VCaP (cell line): ENCODE measurements around the gene SLCO3A1.
A peak's percentile ranks its signal among the peaks of the same experiment; 100 is the strongest.

Source experiments
- H3K27ac ChIP-seq: fragments of 450-650 bp; 2 replicates; pipeline ENCODE4 v1.5.1; 2017
- TF ChIP-seq, protein P1 (sequence below): fragments of 450-650 bp; conservative IDR thresholded peaks from 2 replicates; pipeline ENCODE4 v1.5.1; 2017; ENCODE audit warnings: mild to moderate bottlenecking, moderate library complexity

The SLCO3A1 gene

DNA sequence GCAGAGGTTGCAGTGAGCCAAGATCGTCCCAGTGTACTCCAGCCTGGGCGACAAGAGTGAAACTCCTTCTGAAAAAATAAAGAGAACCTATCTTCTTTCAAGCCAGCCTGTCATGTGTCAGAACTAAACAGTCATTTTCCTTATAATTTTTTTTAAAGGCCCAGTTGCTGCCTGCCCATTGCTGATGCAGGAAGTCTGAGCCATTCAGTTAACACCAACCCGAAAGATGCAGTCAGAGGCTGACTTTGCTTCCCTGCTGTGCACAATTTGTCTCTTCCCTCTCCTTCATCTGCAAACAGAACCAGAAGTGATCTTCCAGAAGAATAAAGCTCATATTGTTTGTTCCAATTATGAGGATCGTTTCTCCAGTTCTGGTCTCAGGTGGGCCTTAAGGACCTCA lies 220.6 kb downstream of the SLCO3A1 start:
- TF ChIP-seq, protein P1, sequence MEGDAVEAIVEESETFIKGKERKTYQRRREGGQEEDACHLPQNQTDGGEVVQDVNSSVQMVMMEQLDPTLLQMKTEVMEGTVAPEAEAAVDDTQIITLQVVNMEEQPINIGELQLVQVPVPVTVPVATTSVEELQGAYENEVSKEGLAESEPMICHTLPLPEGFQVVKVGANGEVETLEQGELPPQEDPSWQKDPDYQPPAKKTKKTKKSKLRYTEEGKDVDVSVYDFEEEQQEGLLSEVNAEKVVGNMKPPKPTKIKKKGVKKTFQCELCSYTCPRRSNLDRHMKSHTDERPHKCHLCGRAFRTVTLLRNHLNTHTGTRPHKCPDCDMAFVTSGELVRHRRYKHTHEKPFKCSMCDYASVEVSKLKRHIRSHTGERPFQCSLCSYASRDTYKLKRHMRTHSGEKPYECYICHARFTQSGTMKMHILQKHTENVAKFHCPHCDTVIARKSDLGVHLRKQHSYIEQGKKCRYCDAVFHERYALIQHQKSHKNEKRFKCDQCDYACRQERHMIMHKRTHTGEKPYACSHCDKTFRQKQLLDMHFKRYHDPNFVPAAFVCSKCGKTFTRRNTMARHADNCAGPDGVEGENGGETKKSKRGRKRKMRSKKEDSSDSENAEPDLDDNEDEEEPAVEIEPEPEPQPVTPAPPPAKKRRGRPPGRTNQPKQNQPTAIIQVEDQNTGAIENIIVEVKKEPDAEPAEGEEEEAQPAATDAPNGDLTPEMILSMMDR: no peak
- no peak overlapping the region for H3K27ac ChIP-seq

DNA sequence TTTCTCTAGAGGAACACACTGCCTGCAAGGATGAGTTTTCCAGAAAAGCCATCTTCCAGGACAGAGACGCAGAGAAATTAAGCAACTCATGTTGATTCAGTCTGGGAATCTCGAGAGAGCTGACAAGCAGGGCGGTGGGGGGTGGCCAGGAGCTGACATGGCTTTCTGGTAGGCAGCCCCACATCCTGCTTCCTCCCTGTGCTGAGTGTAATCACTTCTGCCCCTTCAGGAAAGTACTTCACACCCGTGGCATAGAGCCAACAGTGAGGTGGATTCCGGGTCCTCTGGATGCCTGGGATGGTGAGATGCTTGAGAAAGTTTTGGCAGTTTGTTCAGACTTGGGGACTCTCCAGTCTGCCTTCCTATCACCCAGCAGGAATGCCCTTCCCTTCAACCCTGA lies 221.1 kb downstream of the SLCO3A1 start:
- TF ChIP-seq, protein P1: no peak
- no peak overlapping the region for H3K27ac ChIP-seq

DNA sequence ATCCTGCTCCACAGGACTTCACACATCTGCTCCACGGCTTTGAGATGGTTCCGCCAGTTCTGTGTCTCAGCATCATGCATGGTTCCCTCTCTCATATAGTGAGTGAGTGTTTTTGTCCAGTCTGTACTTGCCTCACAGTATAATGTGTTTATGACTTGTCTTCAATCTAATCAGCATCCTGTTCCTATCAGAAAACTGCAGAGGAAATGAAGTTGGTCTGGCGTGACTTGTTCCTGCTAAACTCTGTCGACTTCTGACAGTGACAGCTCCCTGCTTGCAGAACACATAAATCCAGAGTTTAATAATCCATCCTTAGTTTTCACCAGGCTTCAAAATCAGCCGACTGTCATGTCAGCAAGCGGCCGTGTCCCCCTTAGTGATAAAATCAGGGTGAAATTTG lies 222.3 kb downstream of the SLCO3A1 start:
- H3K27ac ChIP-seq: no peak overlapping the region
- TF ChIP-seq, protein P1: no peak

DNA sequence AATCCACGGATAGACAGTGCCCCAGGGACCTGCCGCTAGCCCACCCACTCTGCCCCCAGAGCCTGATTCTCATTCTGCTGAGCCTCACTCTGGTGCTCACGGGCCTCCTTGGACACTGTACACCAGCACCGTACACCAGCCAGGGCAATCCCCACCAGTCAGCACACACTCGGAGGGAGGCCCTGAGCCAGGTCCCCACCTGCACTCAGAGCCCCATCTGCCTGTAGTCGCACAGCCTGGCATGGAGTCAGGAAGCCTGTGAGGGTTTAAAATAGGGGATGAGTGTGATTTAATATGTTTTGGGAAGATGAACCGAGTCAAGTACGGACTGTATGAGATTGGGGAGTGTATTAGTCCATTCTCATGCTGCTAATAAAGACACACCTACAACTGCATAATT lies 223.0 kb downstream of the SLCO3A1 start:
- TF ChIP-seq, protein P1: no peak
- H3K27ac ChIP-seq: no peak overlapping the region

DNA sequence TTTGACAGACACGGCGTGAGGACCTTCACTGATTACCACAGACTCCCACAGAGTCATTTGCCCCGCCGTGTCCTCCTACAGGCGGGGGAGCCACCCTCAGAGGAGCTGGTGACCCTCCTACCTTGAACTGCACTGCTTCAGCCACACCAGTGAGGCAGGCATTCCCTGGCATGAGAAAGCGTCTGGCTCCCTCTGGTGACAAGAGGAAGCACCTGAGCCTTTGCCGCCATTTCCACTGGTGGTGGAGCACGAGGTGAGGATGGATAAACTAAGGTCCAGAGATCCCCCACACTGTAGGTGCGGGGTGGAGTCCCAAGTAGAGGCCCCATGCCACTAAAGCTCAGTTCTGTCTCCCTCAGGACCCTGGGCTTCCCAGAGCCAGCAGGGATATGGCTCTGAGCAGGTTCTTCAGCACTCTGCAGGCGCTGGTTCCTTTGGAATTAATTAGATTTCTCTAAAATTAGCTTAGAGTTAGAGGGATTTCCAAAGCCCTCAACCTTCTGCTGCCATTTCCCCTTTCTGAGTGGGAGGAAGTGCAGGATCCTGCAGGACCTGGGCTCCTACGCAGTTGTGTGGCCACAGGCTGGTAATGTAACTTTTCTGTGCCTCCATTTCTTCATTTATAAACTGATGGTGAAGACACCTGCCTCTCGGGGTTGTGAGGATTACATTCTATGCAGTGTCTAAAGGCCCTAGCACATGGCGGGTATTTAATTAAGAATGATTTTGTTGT lies 224.0 kb downstream of the SLCO3A1 start:
- no peak overlapping the region for H3K27ac ChIP-seq
- TF ChIP-seq, protein P1: peak; percentile 97

DNA sequence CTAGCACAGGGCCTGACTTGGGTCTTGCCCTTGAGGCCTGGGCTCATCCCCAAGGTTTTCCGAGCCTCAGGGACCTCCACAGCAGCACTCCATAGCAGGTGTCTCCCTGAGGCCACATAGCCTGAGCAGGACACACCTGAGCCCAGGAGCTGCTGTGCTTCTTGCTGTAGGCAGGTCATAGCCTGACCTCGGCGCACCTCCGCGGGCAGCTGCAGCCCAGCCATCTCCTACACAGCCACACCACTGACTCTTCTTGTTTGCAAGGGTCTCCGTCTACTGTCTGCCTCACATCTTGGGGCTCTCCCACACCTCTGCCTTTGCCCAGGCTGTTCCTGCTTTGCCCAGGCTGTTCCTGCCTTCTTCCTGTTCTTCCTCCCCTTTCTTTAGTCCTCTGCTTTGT lies 224.8 kb downstream of the SLCO3A1 start:
- H3K27ac ChIP-seq: no peak overlapping the region
- TF ChIP-seq, protein P1: no peak

DNA sequence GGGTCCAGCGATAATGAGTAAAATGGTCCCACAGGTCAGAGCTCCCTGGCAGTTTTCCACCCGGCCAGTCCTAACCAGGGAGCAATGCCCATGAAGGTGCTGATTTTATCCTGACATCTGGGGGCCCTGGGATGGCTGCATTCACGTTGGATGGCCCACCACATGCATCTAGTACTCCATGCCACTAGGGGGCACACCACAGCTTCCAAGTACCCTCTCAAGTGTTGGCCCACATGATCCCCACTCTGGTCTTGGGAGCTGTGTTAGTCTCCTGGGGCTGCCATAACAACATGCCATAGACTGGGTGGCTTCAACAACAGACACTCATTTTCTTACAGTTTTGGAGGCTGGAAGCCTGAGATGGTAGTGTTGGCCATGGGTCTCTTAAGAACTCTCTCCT lies 225.5 kb downstream of the SLCO3A1 start:
- TF ChIP-seq, protein P1: peak; percentile 40; the same call in 1 of the 2 replicates
- H3K27ac ChIP-seq: no peak overlapping the region
